B cell (primary cell): ENCODE measurements around the gene CDK5RAP3. TPM values are rescaled to one million over a fixed set of nuclear protein-coding genes. Genes with fewer than 3 reads are reported as not detected.

Experiments
- ATAC-seq: fragments of 200-7000 bp; cut with Tn5 transposase; one replicate; pipeline ENCODE4 v1.10.0; 2021; ENCODE audit warnings: low read depth, mild to moderate bottlenecking, moderate number of reproducible peaks, moderate library complexity
- CTCF ChIA-PET: fragments of 350-600 bp; sonication (Branson Sonifier 250); formaldehyde crosslinking; loops from one replicate; lab custom pipeline; 2021; ENCODE audit warnings: antibody characterized with exemption, inconsistent platforms; lab: Charles Lee
- POLR2A ChIA-PET: fragments of 350-600 bp; sonication (Branson Sonifier 250); formaldehyde crosslinking; loops from one replicate; lab custom pipeline; 2021; ENCODE audit warnings: antibody characterized with exemption; lab: Charles Lee
- DNase-seq: peaks from one replicate; pipeline ENCODE4 v3.0.0; 2013
- H2AFZ ChIP-seq: 2 replicates; pipeline ENCODE4 v1.6.1; 2012; ENCODE audit warnings: mild to moderate bottlenecking, low read depth, low read length; ENCODE audit not compliant: insufficient read depth, poor library complexity, severe bottlenecking
- H3K27ac ChIP-seq, 2 donors: 1 replicate in 1 of 2; 2 replicates in 1 of 2; pipeline ENCODE4 v1.5.1; 2012 to 2013; ENCODE audit warnings: low read length in 2 of 2, mild to moderate bottlenecking in 2 of 2, moderate library complexity in 1 of 2
- H3K27me3 ChIP-seq, 4 experiments: fragments of 200-600 bp in 1 of 4; sonication (generic) in 1 of 4; replicated peaks in 1 of 4; 1 replicate in 2 of 4; 2 replicates in 2 of 4; pipeline versions ENCODE4 v1.6.1 to v1.7.0; 2013 to 2016; ENCODE audit warnings: low read length in 3 of 4, mild to moderate bottlenecking in 2 of 4, mixed read lengths in 1 of 4, moderate library complexity in 1 of 4; ENCODE audit not compliant: insufficient read depth in 4 of 4, control insufficient read depth in 3 of 4; ENCODE audit errors: control extremely low read depth in 1 of 4
- H3K36me3 ChIP-seq, 2 experiments: replicated peaks in 1 of 2; 1 replicate in 1 of 2; 2 replicates in 1 of 2; pipeline versions ENCODE4 v1.6.1 to v1.7.1; 2013; ENCODE audit warnings: low read length in 1 of 2; ENCODE audit not compliant: insufficient read depth in 2 of 2, control insufficient read depth in 1 of 2; ENCODE audit errors: control extremely low read depth in 1 of 2, extremely low read depth in 1 of 2
- H3K4me1 ChIP-seq, 2 donors: fragments of 200-600 bp in 1 of 2; sonication (generic) in 1 of 2; 1 replicate in 1 of 2; 2 replicates in 1 of 2; pipeline versions ENCODE4 v1.5.1 to v1.6.1; 2013 to 2017; ENCODE audit warnings: low read length in 2 of 2; ENCODE audit not compliant: control insufficient read depth in 2 of 2, insufficient read depth in 2 of 2
- H3K4me2 ChIP-seq: replicated peaks from 2 replicates; pipeline ENCODE3; 2012; ENCODE audit warnings: mild to moderate bottlenecking, low read depth, low read length; ENCODE audit not compliant: poor library complexity, severe bottlenecking
- H3K4me3 ChIP-seq, 5 experiments: fragments of 200-600 bp in 1 of 5; sonication (generic) in 1 of 5; 1 replicate in 3 of 5; 2 replicates in 2 of 5; pipeline versions ENCODE4 v1.5.1 to v1.7.0; 2011 to 2016; ENCODE audit warnings: low read length in 4 of 5, mild to moderate bottlenecking in 4 of 5, low read depth in 2 of 5, control low read depth in 1 of 5, moderate library complexity in 1 of 5; ENCODE audit not compliant: insufficient read depth in 1 of 5; ENCODE audit errors: control extremely low read depth in 1 of 5, extremely low read depth in 1 of 5
- H3K79me2 ChIP-seq: fragments of 200-600 bp; sonication (generic); one replicate; pipeline ENCODE4 v1.6.0; 2016; ENCODE audit warnings: low read length; ENCODE audit not compliant: control insufficient read depth, insufficient read depth
- H3K9ac ChIP-seq: fragments of 200-600 bp; sonication (generic); 2 replicates; pipeline ENCODE4 v1.6.1; 2017; ENCODE audit warnings: mild to moderate bottlenecking, low read length, moderate library complexity
- H3K9me3 ChIP-seq, 3 donors: one replicate each; pipeline versions ENCODE4 v1.6.1 to v1.7.1; 2013; ENCODE audit warnings: low read length in 2 of 3; ENCODE audit not compliant: control insufficient read depth in 2 of 3, insufficient read depth in 1 of 3; ENCODE audit errors: control extremely low read depth in 1 of 3
- H4K20me1 ChIP-seq: 2 replicates; pipeline ENCODE4 v1.6.0; 2012; ENCODE audit warnings: mild to moderate bottlenecking, low read length; ENCODE audit not compliant: insufficient read depth, control insufficient read depth, poor library complexity, severe bottlenecking
- H3K27ac Mint-ChIP-seq: one replicate; pipeline ENCODE4 v1.8.0; 2021; ENCODE audit warnings: mixed read lengths
- H3K27me3 Mint-ChIP-seq: one replicate; pipeline ENCODE4 v1.8.0; 2021; ENCODE audit warnings: mixed read lengths
- H3K4me1 Mint-ChIP-seq: one replicate; pipeline ENCODE4 v1.8.0; 2021; ENCODE audit warnings: mixed read lengths
- H3K4me3 Mint-ChIP-seq: one replicate; pipeline ENCODE4 v1.8.0; 2021; ENCODE audit warnings: mixed read lengths
- H3K9me3 Mint-ChIP-seq: one replicate; pipeline ENCODE4 v1.8.0; 2022; ENCODE audit warnings: mixed read lengths; ENCODE audit not compliant: insufficient read depth
- EZH2 ChIP-seq: IDR thresholded peaks from 2 replicates; pipeline ENCODE4 v1.6.1; 2012; ENCODE audit warnings: borderline replicate concordance, low read depth, mild to moderate bottlenecking, moderate library complexity, low read length; ENCODE audit not compliant: insufficient read depth, poor library complexity, severe bottlenecking
- WGBS: methylation state at CpG from one replicate; pipeline ENCODE4 v1.1.5; 2013; ENCODE audit warnings: missing lambda C conversion rate; ENCODE audit not compliant: insufficient coverage; 5-methylcytosine and 5-hydroxymethylcytosine counted together
- intact Hi-C: fragments of 100-400 bp; cut with micrococcal nuclease; formaldehyde crosslinking; loops from one replicate; pipeline ENCODE4 v1.10.0; 2022
- polyA plus RNA-seq: library from polyadenylated mRNA; depleted of rRNA; stranded (reverse); fragments of >200 nt; gene quantifications from 2 replicates; pipeline ENCODE4 v1.2.3, GENCODE V29; 2012
- total RNA-seq, 2 donors: library from RNA; stranded (reverse); fragments of 120-200 nt in 1 of 2; gene quantifications; 1 replicate in 1 of 2; 2 replicates in 1 of 2; pipeline versions ENCODE4 v1.2.3 to v1.2.4, GENCODE V29; 2013 to 2022
- TF ChIP-seq, protein P1 (sequence below): fragments of 200-600 bp; IDR thresholded peaks from one replicate; pipeline ENCODE4 v1.8.0; 2022; ENCODE audit warnings: antibody characterized with exemption, mild to moderate bottlenecking

Gene CDK5RAP3
- total and polyA plus RNA-seq, 2 donors (not counting 1 experiment from before 2014, with no cell fraction given) = 417 to 728 TPM

DNA sequence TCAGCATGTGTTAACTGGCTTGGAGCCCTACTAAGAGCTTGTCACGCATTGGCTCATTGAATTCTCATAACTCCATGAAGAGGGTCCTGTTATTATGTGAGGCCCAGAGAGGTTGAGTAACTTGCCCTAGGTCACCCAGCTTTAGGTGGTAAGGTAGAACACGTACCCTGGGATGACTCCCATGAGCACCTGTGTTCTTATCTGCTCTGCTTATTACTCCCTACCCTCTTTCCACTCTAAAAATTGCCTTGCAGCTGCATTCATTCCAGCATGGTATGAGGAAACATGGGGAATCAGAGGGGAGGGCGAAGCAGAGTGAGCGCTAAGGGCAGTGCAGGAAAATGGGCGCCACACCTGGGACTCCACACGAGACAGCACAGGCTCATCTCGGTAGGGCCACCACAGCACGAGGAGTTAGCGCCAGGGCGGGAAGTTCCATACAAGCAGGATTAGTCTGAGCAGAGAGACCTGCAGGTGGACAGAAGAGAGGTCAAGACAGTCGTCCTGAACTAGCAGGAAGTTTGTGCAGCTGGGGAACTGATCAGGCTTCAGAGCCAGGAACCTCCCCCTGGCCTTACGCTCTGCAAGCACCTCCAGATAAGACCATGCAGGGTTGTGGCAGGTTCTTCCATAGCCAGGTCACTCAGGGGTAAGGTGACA is 56.5 kb downstream of the CDK5RAP3 start:
- H2AFZ ChIP-seq = no peak overlapping the region
- no peak for TF ChIP-seq EZH2
- TF ChIP-seq, protein P1, sequence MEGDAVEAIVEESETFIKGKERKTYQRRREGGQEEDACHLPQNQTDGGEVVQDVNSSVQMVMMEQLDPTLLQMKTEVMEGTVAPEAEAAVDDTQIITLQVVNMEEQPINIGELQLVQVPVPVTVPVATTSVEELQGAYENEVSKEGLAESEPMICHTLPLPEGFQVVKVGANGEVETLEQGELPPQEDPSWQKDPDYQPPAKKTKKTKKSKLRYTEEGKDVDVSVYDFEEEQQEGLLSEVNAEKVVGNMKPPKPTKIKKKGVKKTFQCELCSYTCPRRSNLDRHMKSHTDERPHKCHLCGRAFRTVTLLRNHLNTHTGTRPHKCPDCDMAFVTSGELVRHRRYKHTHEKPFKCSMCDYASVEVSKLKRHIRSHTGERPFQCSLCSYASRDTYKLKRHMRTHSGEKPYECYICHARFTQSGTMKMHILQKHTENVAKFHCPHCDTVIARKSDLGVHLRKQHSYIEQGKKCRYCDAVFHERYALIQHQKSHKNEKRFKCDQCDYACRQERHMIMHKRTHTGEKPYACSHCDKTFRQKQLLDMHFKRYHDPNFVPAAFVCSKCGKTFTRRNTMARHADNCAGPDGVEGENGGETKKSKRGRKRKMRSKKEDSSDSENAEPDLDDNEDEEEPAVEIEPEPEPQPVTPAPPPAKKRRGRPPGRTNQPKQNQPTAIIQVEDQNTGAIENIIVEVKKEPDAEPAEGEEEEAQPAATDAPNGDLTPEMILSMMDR = no peak

DNA sequence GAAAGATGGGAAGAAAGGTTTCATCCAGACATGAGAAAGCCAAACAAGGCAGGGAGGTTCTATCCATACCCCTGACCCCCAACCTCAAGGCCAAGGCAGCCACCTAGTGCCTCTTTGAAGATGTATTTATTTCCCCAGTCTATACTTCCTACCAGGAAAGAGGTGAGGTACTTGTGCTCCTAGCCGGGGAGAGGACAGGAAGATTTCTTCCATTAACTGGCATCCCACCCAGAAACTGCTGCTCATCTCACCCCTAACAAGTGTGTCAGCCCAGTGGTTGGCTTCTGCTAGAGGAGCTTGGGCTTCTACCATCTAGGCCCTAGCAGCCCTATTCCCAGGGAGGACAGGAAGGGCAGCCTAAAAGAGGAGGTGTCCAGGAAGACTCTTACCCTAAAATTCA is 57.8 kb downstream of the CDK5RAP3 start:
- CTCF ChIA-PET = interaction anchor here (3.9 kb wide), 1 partner anchor 49 kb away, joined by 228 read pairs; no protein-coding TSS in a partner anchor

More for the DNA sequence above, 56.5 kb downstream of the CDK5RAP3 start:
- Histone ChIP-seq H3K9me3 (no peaks in the 10 kb centered on the region), H3K4me2 (no peak overlapping the region), H3K4me1 (peaks cover 32 to 36% of the 10 kb centered on the region in 2 donors), H3K9ac (no peak overlapping the region), H3K27ac (no peak overlapping the region), H3K79me2 (no peaks in the 10 kb centered on the region), H3K36me3 (no peaks in the 10 kb centered on the region), H3K4me3 (no peak overlapping the region), H4K20me1 (no peaks in the 10 kb centered on the region), H3K27me3 (peaks cover 0 to 34% (median 8%) of the 10 kb centered on the region in 4 experiments)
- CTCF ChIA-PET = interaction anchor here (0.7 to 3.9 kb wide), 24 partner anchors 8 to 331 kb away, joined by 3 to 228 read pairs (median 8); partner anchors contain the start of genes COPZ2, NFE2L1 and SNX11
- no peak overlapping the region for H3K27ac Mint-ChIP-seq
- peaks cover 11% of the 10 kb centered on the region for H3K27me3 Mint-ChIP-seq
- H3K4me3 Mint-ChIP-seq = no peak overlapping the region
- intact Hi-C loops = loop anchor here (10.0 kb wide), 2 partner anchors 307 to 427 kb away; no protein-coding TSS in a partner anchor
- ATAC-seq = no peak
- H3K9me3 Mint-ChIP-seq = no peaks in the 10 kb centered on the region
- H3K4me1 Mint-ChIP-seq = peaks cover 33% of the 10 kb centered on the region
- WGBS = 94% methylated on average over 9 of the region's 12 CpGs
- POLR2A ChIA-PET = interaction anchor here (0.5 to 2.7 kb wide), 2 partner anchors 21 to 846 kb away, joined by 7 to 16 read pairs; partner anchors contain the start of gene NFE2L1
- no peak for DNase-seq

More for the DNA sequence above, 57.8 kb downstream of the CDK5RAP3 start:
- no peaks in the 10 kb centered on the region for H3K79me2 ChIP-seq
- POLR2A ChIA-PET = no interaction called here
- TF ChIP-seq, protein P1 = no peak
- TF ChIP-seq EZH2 = no peak
- H2AFZ ChIP-seq = no peak overlapping the region
- H3K9me3 Mint-ChIP-seq = no peaks in the 10 kb centered on the region
- no peak for ATAC-seq
- no peak overlapping the region for H3K27ac ChIP-seq
- H3K9ac ChIP-seq = no peak overlapping the region
- no peaks in the 10 kb centered on the region for H4K20me1 ChIP-seq
- peaks cover 24 to 27% of the 10 kb centered on the region in 2 donors for H3K4me1 ChIP-seq
- peaks cover 29% of the 10 kb centered on the region for H3K4me1 Mint-ChIP-seq
- no peak for DNase-seq
- no CpG with 5 or more reads among the region's 1 CpG for WGBS
- no peak overlapping the region for H3K4me3 Mint-ChIP-seq
- no peak overlapping the region for H3K4me2 ChIP-seq
- intact Hi-C loops = loop anchor here (10.0 kb wide), 2 partner anchors 306 to 426 kb away; no protein-coding TSS in a partner anchor
- H3K36me3 ChIP-seq = no peaks in the 10 kb centered on the region
- H3K27me3 ChIP-seq = peaks cover 0 to 35% (median 5%) of the 10 kb centered on the region in 4 experiments
- no peak overlapping the region for H3K4me3 ChIP-seq
- H3K9me3 ChIP-seq = no peaks in the 10 kb centered on the region
- peaks cover 21% of the 10 kb centered on the region for H3K27me3 Mint-ChIP-seq
- H3K27ac Mint-ChIP-seq = no peak overlapping the region
